GM21381 (cell line): ENCODE results near the gene LRTM2.

Experiments
- ATAC-seq: cut with Tn5 transposase; IDR thresholded peaks from one replicate; pipeline ENCODE4 v1.9.1; 2021; ENCODE audit warnings: mild to moderate bottlenecking, moderate library complexity; ENCODE audit not compliant: unreplicated experiment

Gene LRTM2

DNA sequence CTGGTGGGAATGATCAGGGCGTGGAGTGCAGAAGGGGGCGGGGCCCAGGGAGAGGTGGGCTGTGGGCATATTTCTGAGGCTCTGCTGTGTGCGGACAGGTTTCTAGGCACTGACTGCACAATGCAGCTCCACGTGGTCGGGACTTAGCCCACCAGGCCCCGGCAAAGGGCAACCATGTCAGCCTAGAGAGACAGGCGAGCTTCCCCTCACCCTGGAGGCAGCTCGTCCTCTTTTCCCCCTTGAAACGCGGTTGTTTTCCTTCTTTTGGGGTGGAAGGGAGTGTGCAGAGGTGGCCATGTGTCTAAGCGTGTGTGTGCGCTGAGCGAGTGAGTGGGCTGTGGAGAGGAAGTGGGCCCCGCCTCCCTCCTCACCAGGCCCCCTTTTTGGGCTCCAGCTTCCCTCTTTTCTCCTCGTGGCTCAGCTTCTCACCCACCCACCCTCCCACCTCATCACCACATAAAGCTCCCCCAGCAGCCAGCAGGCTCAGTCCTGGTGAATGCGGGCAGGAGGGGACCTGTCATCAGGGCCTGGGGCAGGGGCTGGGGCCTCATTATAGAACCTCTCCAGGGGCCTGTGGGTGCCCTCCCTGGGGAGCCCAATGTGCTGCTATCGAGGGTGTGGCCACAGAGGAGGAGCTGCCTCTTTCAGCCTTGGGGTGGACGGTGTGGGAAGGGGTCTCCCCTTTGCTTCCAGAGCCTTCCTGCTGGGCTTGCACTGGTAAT is 22.0 kb downstream of the LRTM2 start:
- ATAC-seq = no peak

DNA sequence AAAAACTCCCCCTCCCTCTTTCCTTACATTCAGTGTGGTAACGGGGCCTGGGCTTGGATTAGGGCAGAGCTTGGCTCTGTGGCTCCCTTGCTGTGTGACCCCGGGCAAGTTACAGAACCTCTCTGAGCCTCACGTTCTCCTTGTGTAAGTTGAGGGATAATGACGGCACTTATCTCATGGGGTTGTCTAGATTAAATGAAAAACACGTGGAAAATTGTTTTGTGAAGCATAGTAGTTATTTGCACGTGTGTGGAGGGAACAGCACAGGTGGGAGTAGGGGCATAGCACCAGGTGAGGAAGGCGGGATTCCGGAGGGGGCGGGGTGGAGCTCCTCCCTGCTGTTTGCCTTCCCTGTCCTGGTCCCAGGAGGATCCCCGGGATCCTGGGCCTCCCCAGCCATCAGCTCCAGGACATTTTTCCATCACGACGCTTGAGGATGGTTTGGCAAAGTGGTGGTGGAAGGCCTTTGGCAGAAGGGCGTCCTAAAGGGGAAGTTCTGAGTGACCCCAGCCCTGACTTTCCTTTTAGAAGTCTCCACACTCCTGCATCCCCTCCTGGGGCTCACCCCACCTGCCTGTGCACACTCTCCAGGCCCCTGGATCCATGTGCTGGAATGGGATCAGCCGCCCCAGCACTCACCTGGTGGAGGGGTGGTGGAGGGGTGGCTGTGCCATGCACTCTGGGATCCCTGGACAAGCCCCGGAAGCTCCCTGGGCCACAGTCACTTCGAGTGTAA is 22.7 kb downstream of the LRTM2 start:
- ATAC-seq = no peak

DNA sequence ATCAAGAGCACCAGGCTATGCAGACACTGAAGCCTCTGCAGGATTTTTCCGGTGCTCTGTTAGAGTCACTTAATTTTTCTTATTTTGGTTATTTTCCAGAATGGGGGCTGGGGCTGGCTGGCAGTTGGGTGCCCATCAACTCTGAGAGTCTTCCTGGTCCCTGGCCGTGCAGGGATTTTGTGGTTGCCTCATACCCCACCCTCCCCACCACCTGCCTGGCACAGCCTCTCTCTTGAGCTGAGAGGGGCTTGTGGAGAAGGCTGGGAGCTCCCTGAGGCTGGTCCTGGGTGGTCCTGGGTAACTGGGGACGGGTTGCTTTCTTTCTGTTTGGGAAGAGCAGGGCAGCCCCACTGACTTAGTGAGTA is 23.3 kb downstream of the LRTM2 start:
- ATAC-seq = no peak

DNA sequence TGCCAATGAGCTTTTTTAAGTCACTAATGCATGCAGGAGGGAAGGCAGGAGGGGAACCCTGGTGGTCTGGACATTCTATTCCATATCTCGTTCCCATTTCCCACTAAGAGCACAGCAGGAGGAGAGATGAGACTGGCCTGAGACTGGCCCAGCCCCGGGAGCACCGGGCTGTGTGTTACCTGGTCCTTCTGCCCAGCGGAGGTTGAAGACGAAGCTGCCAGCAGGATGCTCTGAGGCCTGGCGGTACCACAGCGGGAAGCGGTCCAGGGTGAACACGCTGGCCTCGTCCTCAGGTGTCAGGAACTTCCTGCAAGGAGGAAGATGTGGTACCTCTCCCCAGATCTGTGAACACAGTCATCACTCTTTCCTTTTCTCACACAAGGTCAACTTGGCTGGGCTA is 23.9 kb downstream of the LRTM2 start:
- no peak for ATAC-seq

DNA sequence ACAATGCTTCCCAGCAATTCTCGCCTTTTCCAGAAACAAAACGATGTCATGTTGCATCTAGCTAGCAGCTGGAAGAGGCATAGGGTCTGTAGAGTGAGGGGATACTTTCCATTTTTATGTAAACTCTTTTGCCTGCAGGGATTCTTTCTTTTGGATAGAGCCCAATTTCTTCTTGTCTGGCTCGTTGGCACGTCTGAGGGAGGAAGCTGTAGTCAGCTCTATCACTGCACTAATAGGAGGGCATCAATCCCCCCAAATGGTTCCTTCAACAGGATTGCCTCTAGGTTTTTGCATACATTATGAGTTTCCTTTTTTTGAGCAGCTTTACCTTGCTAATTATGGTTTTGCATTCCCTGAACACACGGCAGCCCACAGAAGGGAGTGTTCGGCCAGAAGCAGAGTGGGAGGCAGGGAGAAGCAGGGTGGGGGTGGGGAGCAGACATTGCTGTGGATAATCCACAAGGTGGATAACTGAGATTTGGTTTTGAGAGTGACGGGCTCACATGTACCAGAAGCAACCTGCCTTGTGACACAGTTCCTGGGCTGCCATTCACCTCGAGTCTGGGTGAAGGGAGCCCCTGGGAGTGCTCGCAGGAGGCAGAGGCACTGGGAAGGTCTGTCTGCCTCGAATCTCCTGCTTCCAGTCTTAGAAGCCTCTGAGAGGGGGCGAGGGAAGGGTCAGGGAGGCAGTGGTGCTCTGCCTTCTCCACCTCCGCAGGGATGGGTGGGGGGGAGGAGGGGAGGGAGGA is 24.5 kb downstream of the LRTM2 start:
- ATAC-seq = no peak

DNA sequence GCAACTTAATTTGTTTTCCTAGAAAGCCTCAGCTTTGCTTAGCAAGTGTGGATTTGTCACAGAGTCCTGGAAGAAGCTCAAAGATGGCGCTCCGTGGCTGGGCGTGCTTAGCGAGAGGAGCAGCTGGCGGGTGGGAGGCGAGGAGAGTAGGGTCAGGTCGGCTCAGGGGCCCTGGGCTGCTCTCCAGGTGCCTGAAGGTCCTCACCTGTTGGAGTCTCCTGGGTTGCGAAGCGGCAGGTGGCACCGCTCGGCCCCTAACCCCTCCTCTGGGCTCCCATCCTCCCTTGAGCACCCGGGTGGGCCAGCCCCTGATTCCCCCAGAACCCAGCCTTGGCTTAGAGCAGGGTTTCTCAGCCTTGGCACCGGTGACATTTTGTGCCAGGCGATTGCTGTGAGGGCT is 25.1 kb downstream of the LRTM2 start:
- no peak for ATAC-seq

DNA sequence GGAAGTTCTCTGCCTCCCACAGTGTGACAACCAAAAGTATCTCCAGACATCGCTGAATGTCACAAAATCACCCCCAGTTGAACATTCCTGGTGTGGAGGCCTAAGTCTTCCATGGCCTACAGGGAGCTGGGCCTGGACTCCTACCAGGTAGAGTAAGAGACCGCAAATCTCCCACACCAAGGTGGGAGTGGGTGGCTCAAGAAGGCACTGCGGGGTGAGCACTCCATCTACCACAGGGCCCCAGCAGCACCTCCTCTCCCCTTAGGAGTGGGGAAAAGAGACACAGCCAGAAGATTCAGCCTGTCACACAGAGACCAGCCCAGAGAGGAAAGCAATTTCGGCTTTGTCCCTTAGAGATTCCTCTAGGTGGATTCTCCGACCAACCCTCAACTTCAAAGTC is 25.5 kb downstream of the LRTM2 start:
- ATAC-seq = no peak

DNA sequence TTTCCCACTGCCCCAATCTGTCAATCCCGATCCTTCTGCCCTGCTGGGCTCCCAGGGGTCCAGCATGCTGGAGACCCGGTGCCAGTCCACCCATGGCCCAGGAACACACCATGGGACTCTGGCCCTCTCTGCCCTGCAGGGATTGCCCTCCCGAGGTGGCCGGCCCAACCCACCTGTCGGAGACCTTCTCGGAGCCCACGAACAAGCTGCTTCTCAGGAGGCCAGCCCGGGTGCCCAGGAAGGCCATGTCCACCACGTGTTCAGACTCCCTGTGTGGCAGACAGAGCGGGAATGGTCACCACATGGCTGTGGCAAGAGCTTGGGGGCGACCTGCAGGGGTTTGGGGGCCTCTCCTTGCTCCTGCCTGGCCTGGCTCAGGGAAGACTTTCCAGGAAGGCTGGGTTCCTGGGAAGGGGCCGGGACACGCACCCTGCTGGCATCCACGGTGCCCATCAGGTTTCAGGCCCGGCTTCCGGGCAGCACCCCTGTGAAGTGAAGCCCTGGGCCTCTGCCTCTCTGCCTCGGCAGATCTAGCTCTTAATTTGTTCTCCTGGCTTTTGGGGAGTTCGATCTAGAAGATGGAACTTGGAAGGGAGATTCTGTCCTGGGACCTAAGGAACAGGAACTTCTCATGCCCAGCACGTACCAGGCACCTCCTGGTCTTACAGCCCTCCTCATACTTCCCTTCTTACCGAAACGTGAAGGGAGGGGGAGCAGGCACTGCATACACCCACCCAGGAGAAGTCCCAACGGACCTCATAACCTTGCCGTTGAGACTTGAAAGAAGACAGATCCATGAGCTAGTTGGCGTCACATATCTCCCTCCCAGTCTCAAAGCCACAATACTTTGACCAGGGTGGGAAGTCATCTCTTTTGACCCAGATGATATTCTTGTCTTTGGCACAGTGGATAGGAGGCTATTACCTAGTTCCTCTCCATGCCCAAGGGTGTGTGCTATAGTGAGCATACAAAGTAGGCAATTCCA is 26.3 kb downstream of the LRTM2 start:
- no peak for ATAC-seq

DNA sequence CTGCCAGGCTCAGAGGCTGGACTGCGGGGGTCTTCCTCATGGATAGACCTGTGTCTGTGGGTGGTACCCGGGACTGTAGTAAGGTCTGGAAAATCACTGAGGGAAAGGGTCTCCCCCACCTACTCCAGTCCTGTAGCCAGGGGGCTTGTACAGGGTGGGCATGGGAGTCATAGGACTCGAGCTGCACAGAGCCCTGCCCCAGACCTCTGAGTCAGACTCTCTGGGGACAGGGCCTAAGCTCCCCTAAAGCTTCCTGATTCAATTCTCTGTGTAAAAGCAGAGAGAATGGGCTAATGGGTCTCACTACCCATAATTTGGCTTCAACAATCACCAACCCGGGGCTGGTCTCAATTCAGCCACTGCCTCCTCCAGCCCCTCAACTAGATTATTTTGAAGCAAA is 27.0 kb downstream of the LRTM2 start:
- ATAC-seq = no peak

DNA sequence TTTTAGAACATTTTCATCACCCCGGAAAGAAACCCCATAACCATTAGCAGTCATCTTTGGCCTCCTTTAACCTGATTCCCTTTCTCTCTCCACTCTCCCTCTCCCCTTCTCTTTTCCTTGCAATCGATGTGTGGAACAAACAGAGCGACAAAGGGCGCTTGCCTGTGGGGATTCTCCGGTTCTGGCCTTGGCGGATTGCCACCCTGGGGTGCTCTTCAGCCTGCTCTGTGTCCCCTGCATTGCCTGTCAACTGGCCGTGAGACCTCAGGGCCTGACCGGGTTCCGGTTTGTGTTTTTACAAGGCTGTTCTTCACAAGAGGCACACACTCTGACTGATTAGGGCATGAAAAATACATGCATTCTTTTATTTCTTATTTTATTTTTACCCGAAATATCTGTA is 27.8 kb downstream of the LRTM2 start:
- no peak for ATAC-seq

DNA sequence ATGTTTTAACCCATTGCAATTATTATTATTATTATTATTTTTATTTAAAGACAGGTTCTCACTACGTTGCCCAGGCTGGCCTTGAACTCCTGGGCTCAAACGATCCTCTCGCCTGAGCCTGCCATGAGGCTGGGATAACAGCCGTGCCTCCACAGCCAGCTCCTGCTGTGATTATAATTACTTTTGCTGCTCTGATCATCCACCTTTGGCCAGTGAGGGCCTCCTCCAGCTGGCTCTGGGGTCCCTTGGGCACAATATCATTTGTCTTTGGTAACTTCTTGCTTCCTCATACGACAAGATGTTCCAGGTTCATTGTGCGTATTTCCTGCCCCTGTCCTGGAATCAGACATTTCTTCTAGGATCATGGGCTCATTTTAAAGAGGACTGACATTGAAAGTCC is 28.4 kb downstream of the LRTM2 start:
- no peak for ATAC-seq

DNA sequence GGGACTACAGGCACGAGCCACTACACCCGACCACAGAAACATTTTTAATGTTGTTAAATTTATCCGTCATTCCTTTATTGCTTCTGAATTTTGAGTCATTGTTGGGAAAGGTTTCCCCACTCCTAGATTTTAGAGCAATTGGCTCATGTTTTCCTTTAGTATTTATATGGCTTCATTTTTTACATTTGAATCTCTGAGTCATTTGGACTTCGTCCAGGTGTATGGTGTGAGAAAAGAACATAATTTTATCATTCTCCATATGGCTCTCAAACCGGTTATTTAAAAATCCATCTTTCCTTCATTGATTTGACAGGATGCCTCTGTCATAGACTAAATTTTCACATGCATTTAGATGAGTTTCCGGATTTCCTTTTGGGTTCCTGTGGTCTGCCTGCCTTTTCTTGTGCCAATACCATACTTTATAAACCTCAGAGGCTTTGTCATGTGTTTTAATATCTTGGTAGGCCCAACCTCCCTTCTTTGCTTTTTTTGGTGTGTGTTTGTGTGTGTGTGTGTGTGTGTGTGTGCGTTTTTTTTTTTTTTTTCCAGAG is 30.9 kb downstream of the LRTM2 start:
- no peak for ATAC-seq

DNA sequence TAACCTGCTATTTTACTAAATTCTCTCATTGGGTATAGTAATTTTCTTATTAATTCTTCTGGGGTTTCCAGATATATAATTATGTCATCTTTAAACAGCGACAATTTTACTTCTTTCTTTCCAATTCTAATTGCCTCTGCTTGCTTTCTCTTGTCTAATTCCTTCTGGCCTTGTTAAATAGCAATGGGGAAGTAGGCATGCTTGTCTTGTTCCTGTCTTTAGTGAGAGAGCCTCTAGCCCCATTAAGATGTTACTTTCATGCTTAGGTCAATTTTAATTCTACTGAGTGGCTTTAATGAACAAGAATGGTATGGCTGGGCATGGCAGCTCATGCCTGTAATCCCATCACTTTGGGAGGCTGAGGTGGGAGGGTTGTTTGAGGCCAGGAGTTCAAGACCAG is 31.7 kb downstream of the LRTM2 start:
- no peak for ATAC-seq

DNA sequence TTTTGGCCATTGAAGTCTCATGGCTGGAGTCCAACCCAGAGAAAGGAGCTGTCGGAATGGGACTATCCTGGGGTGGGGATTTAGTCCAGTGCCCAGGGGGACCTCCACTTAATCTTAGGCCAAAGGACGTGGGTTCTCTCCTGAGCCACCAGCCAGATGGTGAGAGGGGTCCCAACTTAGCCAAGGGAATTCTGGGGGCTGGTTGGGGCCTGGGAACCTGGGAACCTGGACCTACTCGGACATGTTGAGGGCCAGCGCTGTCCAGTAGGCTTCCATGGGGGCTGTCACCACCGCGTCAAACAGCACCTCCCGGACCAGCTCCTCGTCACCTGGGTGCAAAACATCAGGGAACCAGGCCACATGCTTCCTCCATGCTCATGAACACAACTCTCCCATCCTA is 33.4 kb downstream of the LRTM2 start:
- ATAC-seq = no peak

DNA sequence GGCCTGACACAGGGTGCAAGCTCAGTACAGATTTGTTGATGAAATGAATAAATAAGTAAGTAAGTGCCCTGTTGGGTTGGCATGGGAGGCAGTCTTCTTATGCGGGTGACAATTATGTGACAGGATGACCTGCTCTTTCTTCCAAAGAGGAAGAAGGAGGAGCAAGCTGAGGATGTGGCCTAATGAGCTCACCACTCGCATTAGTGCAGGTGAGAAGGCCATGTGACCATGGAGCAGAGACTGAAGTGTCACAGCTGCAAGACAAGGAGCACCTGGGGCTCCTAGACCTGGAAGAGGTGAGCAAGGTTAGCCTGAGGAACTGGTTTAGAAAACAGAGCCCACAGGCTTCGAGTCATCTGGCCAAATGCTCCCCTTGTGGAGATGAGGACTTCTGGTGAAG is 34.9 kb downstream of the LRTM2 start:
- ATAC-seq = no peak

DNA sequence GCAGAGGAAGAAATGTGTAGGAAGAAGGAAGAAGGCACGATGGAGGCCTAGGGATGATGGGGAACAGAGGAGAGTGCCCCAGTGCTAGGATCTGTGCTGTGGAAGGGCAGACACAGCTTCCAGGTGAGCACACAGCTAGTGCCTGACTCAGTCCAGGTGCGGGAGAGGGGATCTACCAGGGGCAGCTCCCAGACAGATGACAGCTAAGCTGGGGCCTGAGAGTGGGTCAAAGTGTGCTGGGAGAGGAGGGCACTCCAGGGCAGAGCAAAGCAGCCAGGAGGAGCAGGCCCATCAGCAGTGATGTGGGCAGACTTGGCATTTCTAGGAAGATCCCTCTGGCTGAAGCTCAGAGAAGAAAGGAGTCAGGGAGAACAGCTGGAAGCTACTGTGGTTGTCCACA is 36.7 kb downstream of the LRTM2 start:
- no peak for ATAC-seq

DNA sequence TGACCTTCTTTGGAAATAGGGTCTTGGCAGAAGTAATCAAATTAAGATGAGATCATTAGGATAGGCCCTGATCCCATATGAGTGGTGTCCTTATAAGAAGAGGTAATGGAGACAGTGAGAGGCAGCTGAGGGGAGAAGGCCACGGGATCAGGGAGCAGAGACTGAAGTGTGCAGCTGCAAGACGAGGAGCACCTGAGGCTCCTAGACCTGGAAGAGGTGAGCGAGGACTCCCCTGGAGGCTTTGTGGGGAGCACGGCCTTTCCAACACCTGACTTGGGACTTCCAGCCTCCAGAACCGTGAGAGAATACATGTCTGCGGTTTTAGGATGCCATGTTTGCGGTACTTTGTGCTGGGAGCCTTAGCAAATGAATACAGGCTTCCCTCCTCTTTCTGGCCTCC is 37.5 kb downstream of the LRTM2 start:
- no peak for ATAC-seq

DNA sequence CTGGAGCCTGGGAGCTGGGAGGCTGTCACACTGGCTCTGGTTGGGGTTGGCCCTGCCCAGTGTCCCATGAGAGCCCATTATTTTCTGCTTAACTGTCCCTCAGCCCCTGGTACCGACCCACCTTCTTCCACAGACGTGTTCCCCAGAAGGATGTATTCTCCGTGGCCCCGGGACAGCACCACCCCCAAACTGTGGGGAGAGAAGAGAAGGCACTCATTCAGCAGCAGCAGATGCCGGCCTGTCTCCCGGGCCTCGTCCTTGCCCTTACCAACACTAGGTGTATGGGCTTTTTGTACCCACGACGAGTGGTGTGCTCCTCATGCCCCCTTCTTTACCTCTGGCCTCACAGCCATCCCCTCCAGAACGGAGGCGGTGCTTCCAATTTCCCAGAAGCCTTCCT is 38.1 kb downstream of the LRTM2 start:
- ATAC-seq = no peak

DNA sequence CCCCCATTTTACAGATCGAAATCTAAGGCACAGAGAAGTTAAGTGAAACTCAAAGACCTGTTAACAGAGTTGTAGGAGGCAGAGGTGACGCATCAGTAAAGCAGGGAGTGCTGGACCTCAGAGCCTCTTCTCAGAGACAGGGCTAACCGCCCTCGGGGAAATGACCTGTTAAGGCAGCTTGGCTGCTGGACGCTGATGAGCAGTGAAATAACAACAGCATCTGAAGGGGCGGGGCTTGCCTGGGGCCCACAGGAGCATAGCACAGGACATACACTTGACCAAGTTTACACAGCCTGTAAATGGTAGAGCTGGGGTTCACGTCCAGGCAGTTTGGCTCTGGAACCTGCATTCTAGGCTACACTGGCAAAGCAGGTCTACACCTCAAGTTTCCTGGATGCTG is 39.3 kb downstream of the LRTM2 start:
- ATAC-seq = no peak

DNA sequence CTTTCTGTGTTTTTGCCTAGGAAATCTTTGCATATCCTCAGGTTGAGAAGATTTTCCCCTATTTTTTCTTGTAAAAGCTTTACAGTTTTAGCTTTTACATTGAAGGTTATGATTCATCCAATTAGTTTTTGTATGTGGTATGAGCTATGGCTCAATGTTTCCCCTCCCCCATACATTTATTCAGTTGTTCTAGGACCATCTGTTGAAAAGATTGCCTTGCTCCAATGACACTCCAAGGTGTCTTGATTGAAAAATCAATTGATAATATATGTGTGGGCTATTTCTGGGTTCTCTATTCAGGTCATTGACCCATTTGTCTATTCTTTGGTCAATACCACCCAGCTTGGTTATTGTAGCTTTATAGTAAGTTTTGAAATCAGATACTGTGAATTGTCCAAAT is 42.6 kb downstream of the LRTM2 start:
- ATAC-seq = no peak

DNA sequence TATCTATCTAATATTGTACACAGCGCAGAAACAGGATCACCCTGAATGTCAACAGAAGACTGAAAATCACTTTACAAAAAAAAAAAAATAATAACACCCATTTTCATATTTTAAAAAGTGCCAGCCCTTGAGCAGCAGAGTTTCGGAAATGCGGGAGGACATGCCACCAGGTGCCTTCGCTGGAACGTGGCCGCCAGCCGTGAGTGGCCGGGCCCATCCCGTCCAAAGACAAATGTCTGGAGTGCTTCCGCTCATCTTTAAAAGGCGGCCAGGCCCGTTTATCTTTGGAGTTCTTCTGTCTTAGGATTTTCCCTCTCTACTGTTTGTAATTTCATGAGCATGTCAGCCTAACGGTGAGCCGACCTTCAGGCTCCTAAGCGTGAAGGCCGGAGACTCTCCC is 43.5 kb downstream of the LRTM2 start:
- ATAC-seq = no peak
